ENCODE measurements around the gene RREB1. TPM values are rescaled to one million over a fixed set of nuclear protein-coding genes. Genes with fewer than 3 reads are reported as not detected.

The RREB1 gene
- total and polyA plus RNA-seq, 2 of the 4 experiments (the other 2 are of a cell fraction) = 8.4 to 14.5 TPM

GRCh38 chr6:7100753-7101081, 7.0 kb upstream of the RREB1 start:
- H3K14ac ChIP-seq (replicated peaks; ENCODE audit: low read depth, low read length) = no peak overlapping the region
- ChIA-PET CTCF (no interaction called here), POLR2A (ENCODE audit: unreplicated experiment) (no interaction called here)
- no peak overlapping the region for H2BK5ac ChIP-seq (ENCODE audit: low read depth, low read length, poor library complexity, severe bottlenecking)
- H3K56ac ChIP-seq (ENCODE audit: extremely low read depth, insufficient read depth, low read length) = no peak overlapping the region
- H3K4me2 ChIP-seq (ENCODE audit: low read depth, low read length) = no peak overlapping the region
- no peak overlapping the region for H2BK20ac ChIP-seq (ENCODE audit: low read depth, low read length)
- ATAC-seq (ENCODE audit: low read depth) = no peak
- no peaks in the 10 kb centered on the region; the same call in 1 of the 2 replicates for H3K27me3 ChIP-seq (ENCODE audit: control insufficient read depth, insufficient read depth, low read length)
- H3K4ac ChIP-seq (ENCODE audit: low read depth, low read length) = no peak overlapping the region
- H3K36me3 ChIP-seq (ENCODE audit: control insufficient read depth, insufficient read depth, low read length) = no peaks in the 10 kb centered on the region
- no peaks in the 10 kb centered on the region for H3K9me1 ChIP-seq (ENCODE audit: insufficient read depth, low read length)
- H3K4me1 ChIP-seq (ENCODE audit: control insufficient read depth, insufficient read depth, low read length) = no peaks in the 10 kb centered on the region
- dilution Hi-C loops (cut with HindIII; ENCODE audit: low sequenced_read_pairs, unreplicated experiment) (no loop called here), intact Hi-C loops (cut with micrococcal nuclease) (loop anchor here (10.0 kb wide), 2 partner anchors 246 to 346 kb away; no protein-coding TSS in a partner anchor), in situ Hi-C loops (cut with MboI; ENCODE audit: low sequenced_read_pairs) (no loop called here)
- no peak for TF ChIP-seq BHLHE40 (IDR thresholded peaks at IDR 0.05; ENCODE audit: low read depth, low read length)
- TF ChIP-seq USF2 (IDR thresholded peaks at IDR 0.05; ENCODE audit: low read depth, low read length) = no peak
- TF ChIP-seq RCOR1 (IDR thresholded peaks at IDR 0.05; ENCODE audit: insufficient replicate concordance, low read length) = no peak
- TF ChIP-seq FOS (IDR thresholded peaks at IDR 0.05; ENCODE audit: low read depth, low read length) = no peak
- no peak for TF ChIP-seq POLR2A (IDR thresholded peaks at IDR 0.05; ENCODE audit: low read depth, low read length)
- TF ChIP-seq ELK1 (IDR thresholded peaks at IDR 0.05; ENCODE audit: borderline replicate concordance, low read depth, low read length) = no peak
- no peak for TF ChIP-seq CTCF (conservative IDR thresholded peaks at IDR 0.05; ENCODE audit: low read depth, low read length)
- TF ChIP-seq RFX5 (IDR thresholded peaks at IDR 0.05; ENCODE audit: low read depth, low read length) = no peak
- no peak for TF ChIP-seq CHD1 (IDR thresholded peaks at IDR 0.05; ENCODE audit: low read depth, low read length)
- TF ChIP-seq MAFK (IDR thresholded peaks at IDR 0.05; ENCODE audit: low read depth, low read length) = no peak
- TF ChIP-seq MXI1 (IDR thresholded peaks at IDR 0.05; ENCODE audit: borderline replicate concordance, low read depth, low read length) = no peak
- TF ChIP-seq RAD21 (IDR thresholded peaks at IDR 0.05; ENCODE audit: low read length) = no peak
- TF ChIP-seq MAZ (IDR thresholded peaks at IDR 0.05; ENCODE audit: borderline replicate concordance, low read depth, low read length) = no peak
- no peak for TF ChIP-seq CEBPB (IDR thresholded peaks at IDR 0.05; ENCODE audit: low read depth, low read length)
- H3K9ac ChIP-seq (ENCODE audit: low read depth, low read length) = no peak overlapping the region
- H3K18ac ChIP-seq (ENCODE audit: low read depth, low read length) = no peak overlapping the region
- H2AFZ ChIP-seq (replicated peaks; ENCODE audit: low read length, poor library complexity) = no peak overlapping the region
- H3K9me3 ChIP-seq (ENCODE audit: control insufficient read depth, insufficient read depth, low read length) = no peaks in the 10 kb centered on the region
- H3K27ac ChIP-seq (ENCODE audit: insufficient read depth, low read length) = no peak overlapping the region
- H3K4me3 ChIP-seq (ENCODE audit: insufficient read depth, low read depth, low read length) = no peak overlapping the region
- H4K5ac ChIP-seq (ENCODE audit: low read depth, low read length) = no peak overlapping the region
- BruUV-seq (replicated peaks) = no TSS peak
- H4K8ac ChIP-seq (ENCODE audit: low read depth in 2 of 2, low read length in 2 of 2) = no peak overlapping the region
- H2BK15ac ChIP-seq (ENCODE audit: low read depth, low read length) = no peak overlapping the region
- no peaks in the 10 kb centered on the region for H3K79me1 ChIP-seq (ENCODE audit: low read depth in 1 of 2, low read length in 2 of 2)
- WGBS, 2 experiments (ENCODE audit: extremely low coverage in 2 of 2, insufficient read length in 1 of 2) = 84% methylated on average over 7 of the region's 10 CpGs; no CpG with 5 or more reads in 1 of the 2 experiments
- H2AK5ac ChIP-seq (ENCODE audit: low read depth, low read length) = no peak overlapping the region
- no peak overlapping the region for H4K91ac ChIP-seq (ENCODE audit: insufficient read depth, low read depth, low read length)
- no peak overlapping the region for H2AK9ac ChIP-seq (replicated peaks; ENCODE audit: low read depth, low read length, poor library complexity)
- no peaks in the 10 kb centered on the region for H4K20me1 ChIP-seq (ENCODE audit: insufficient read depth, low read length)
- H3K23ac ChIP-seq (ENCODE audit: low read depth, low read length) = no peak overlapping the region
- no peak overlapping the region for H2BK120ac ChIP-seq (ENCODE audit: low read depth, low read length)
- no peak for DNase-seq
